ENCODE results near the gene BRICD5.

Gene BRICD5

GRCh38 chr16:2250652-2251295, 40.1 kb upstream of the BRICD5 start:
- Histone ChIP-seq H3K4me2 (ENCODE audit: low read length) (peak overlapping the region; percentile 63), H3K36me3 (ENCODE audit: control insufficient read depth, insufficient read depth, low read length) (no peaks in the 10 kb centered on the region), H3K27me3 (ENCODE audit: control insufficient read depth, insufficient read depth, low read length) (no peaks in the 10 kb centered on the region), H3K79me2 (no peaks in the 10 kb centered on the region), H3K4me3 (ENCODE audit: low read depth, low read length) (peak overlapping the region; percentile 75), H3K9me3 (ENCODE audit: control insufficient read depth, low read length) (no peaks in the 10 kb centered on the region), H3K4me1 (peaks cover 5% of the 10 kb centered on the region), H2AFZ (peak overlapping the region; percentile 84), H3K9ac (no peak overlapping the region), H3K27ac (peak overlapping the region; percentile 76)
- TF ChIP-seq CTCF (IDR thresholded peaks at IDR 0.05): no peak

- Histone ChIP-seq H3K9me3 (ENCODE audit: control insufficient read depth, low read length) (no peaks in the 10 kb centered on the region), H3K4me3 (ENCODE audit: low read depth, low read length) (no peak overlapping the region), H3K4me2 (ENCODE audit: low read length) (no peak overlapping the region), H3K36me3 (ENCODE audit: control insufficient read depth, insufficient read depth, low read length) (no peaks in the 10 kb centered on the region), H3K27ac (no peak overlapping the region), H3K27me3 (ENCODE audit: control insufficient read depth, insufficient read depth, low read length) (no peaks in the 10 kb centered on the region), H3K79me2 (no peaks in the 10 kb centered on the region), H3K9ac (no peak overlapping the region), H2AFZ (no peak overlapping the region), H3K4me1 (no peaks in the 10 kb centered on the region)
- TF ChIP-seq CTCF (IDR thresholded peaks at IDR 0.05): no peak
These were observed 35.7 kb upstream of the BRICD5 start for GRCh38 chr16:2246301-2246885.

GRCh38 chr16:2244926-2245795, 34.5 kb upstream of the BRICD5 start:
- TF ChIP-seq CTCF (IDR thresholded peaks at IDR 0.05): no peak
- Histone ChIP-seq H3K4me1 (no peaks in the 10 kb centered on the region), H3K36me3 (ENCODE audit: control insufficient read depth, insufficient read depth, low read length) (no peaks in the 10 kb centered on the region), H3K4me3 (ENCODE audit: low read depth, low read length) (no peak overlapping the region), H3K27me3 (ENCODE audit: control insufficient read depth, insufficient read depth, low read length) (no peaks in the 10 kb centered on the region), H3K9ac (no peak overlapping the region), H3K9me3 (ENCODE audit: control insufficient read depth, low read length) (no peaks in the 10 kb centered on the region), H3K27ac (no peak overlapping the region), H3K4me2 (ENCODE audit: low read length) (no peak overlapping the region), H3K79me2 (no peaks in the 10 kb centered on the region), H2AFZ (no peak overlapping the region)

- no peak overlapping the region for H2AFZ ChIP-seq
- no peaks in the 10 kb centered on the region for H3K27me3 ChIP-seq (ENCODE audit: control insufficient read depth, insufficient read depth, low read length)
- H3K79me2 ChIP-seq: no peaks in the 10 kb centered on the region
- H3K9me3 ChIP-seq (ENCODE audit: control insufficient read depth, low read length): no peaks in the 10 kb centered on the region
- H3K4me1 ChIP-seq: no peaks in the 10 kb centered on the region
- H3K4me3 ChIP-seq (ENCODE audit: low read depth, low read length): no peak overlapping the region
- no peaks in the 10 kb centered on the region for H3K36me3 ChIP-seq (ENCODE audit: control insufficient read depth, insufficient read depth, low read length)
- no peak overlapping the region for H3K4me2 ChIP-seq (ENCODE audit: low read length)
- TF ChIP-seq CTCF (IDR thresholded peaks at IDR 0.05): no peak
- H3K9ac ChIP-seq: no peak overlapping the region
- H3K27ac ChIP-seq: no peak overlapping the region
These were observed 33.6 kb upstream of the BRICD5 start for GRCh38 chr16:2244301-2244700.
